ENCODE results near the gene TMPRSS6.

DNA sequence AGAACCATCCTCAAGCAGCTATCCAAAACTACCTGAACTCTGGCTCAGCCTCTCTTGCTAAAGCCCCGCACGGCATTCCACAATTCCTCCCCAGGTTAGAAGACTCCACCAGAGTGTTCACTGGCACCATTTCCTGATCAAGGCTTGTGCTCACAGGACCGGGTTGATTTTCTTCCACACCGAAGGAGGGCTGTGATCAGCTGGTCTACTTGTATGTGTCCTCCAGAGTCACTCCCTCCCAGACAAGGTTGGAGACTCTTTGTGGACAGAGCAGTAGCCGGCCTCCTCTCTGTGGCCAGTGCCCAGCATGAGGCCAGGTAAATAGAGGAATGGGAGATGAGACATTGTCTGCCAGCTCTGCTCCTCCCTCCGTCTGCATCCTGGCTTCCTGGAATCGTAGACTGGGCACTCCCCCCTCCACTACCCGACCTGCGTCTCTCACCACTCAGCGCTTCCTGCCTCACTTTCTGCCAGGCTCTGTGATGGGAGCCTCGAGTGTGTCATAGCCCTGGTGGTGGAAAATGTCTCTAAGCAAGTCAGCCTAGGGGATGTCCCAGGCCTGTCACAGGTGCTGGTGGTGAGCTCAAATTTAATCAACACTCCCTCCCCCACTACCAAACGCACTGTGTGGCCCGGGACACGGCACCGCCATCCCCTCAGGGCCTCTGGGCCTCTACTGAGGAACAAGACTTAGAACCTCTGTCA, 12.5 kb upstream of the TMPRSS6 start:
- TF ChIP-seq, protein P1, sequence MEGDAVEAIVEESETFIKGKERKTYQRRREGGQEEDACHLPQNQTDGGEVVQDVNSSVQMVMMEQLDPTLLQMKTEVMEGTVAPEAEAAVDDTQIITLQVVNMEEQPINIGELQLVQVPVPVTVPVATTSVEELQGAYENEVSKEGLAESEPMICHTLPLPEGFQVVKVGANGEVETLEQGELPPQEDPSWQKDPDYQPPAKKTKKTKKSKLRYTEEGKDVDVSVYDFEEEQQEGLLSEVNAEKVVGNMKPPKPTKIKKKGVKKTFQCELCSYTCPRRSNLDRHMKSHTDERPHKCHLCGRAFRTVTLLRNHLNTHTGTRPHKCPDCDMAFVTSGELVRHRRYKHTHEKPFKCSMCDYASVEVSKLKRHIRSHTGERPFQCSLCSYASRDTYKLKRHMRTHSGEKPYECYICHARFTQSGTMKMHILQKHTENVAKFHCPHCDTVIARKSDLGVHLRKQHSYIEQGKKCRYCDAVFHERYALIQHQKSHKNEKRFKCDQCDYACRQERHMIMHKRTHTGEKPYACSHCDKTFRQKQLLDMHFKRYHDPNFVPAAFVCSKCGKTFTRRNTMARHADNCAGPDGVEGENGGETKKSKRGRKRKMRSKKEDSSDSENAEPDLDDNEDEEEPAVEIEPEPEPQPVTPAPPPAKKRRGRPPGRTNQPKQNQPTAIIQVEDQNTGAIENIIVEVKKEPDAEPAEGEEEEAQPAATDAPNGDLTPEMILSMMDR (IDR thresholded peaks at IDR 0.05), result peak in 3 of 6 experiments; percentile 4 to 23 (median 20)
- no peak for TF ChIP-seq POLR2A (IDR thresholded peaks at IDR 0.05)

Measured in Peyer's patch (tissue), 4 donors.